GM10847 (cell line): ENCODE results near the gene MLIP.

Source experiments
- POLR2A ChIP-seq: IDR thresholded peaks from 2 replicates; pipeline ENCODE4 v1.6.1; 2011; ENCODE audit not compliant: insufficient read length; ENCODE audit errors: extremely low read depth

The MLIP gene

GRCh38 chr6:54086439-54086838 lies 24.8 kb upstream of the MLIP start:
- TF ChIP-seq POLR2A, result no peak

GRCh38 chr6:54087721-54088120 lies 23.5 kb upstream of the MLIP start:
- TF ChIP-seq POLR2A, result no peak

GRCh38 chr6:54093326-54093948 lies 17.8 kb upstream of the MLIP start:
- no peak for TF ChIP-seq POLR2A

- TF ChIP-seq POLR2A, result no peak
Observed at GRCh38 chr6:54094293-54094692, 16.9 kb upstream of the MLIP start.

- TF ChIP-seq POLR2A, result no peak
Observed at GRCh38 chr6:54094786-54095185, 16.5 kb upstream of the MLIP start.

- TF ChIP-seq POLR2A, result no peak
Observed at GRCh38 chr6:54095723-54096122, 15.5 kb upstream of the MLIP start.

GRCh38 chr6:54096811-54097210 lies 14.4 kb upstream of the MLIP start:
- no peak for TF ChIP-seq POLR2A

- TF ChIP-seq POLR2A, result no peak
Observed at GRCh38 chr6:54097753-54098152, 13.5 kb upstream of the MLIP start.

GRCh38 chr6:54098450-54099044 lies 12.7 kb upstream of the MLIP start:
- TF ChIP-seq POLR2A, result no peak

- no peak for TF ChIP-seq POLR2A
Observed at GRCh38 chr6:54099225-54099624, 12.0 kb upstream of the MLIP start.

GRCh38 chr6:54100411-54101006 lies 10.7 kb upstream of the MLIP start:
- TF ChIP-seq POLR2A, result no peak

GRCh38 chr6:54102238-54102637 lies 9.0 kb upstream of the MLIP start:
- TF ChIP-seq POLR2A, result no peak

- TF ChIP-seq POLR2A, result no peak
Observed at GRCh38 chr6:54103497-54103896, 7.7 kb upstream of the MLIP start.

- no peak for TF ChIP-seq POLR2A
Observed at GRCh38 chr6:54106727-54107126, 4.5 kb upstream of the MLIP start.

GRCh38 chr6:54107470-54108090 lies 3.7 kb upstream of the MLIP start:
- no peak for TF ChIP-seq POLR2A

- TF ChIP-seq POLR2A, result no peak
Observed at GRCh38 chr6:54108271-54108670, 3.0 kb upstream of the MLIP start.
